ENCODE results near the gene TEKT1. TPM values are rescaled to one million over a fixed set of nuclear protein-coding genes. Genes with fewer than 3 reads are reported as not detected.

Gene TEKT1
- total and polyA plus RNA-seq, 7 donors: not detected

DNA sequence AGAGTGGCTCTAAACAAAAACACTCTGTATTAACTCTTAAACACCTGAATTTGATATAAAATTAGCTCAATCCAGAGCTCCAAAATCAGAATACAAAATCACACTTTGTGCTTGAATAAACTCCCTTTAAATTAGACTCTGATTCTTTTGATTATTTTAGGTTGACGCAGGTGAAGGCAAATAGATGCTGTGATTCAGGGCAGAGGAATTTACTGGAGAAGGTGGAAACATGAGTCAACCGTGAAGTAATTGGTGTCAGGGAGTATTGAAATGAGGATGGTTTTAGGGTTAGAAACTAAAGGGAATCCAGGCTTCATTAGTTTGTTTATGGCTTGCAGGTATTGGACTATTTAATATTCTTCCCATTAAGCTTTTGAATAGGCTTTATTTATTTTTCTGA, 37.1 kb upstream of the TEKT1 start:
- 69 to 81% (median 71%) methylated on average over 2 of the region's 2 CpGs for WGBS, 3 donors
- TF ChIP-seq, protein P1, sequence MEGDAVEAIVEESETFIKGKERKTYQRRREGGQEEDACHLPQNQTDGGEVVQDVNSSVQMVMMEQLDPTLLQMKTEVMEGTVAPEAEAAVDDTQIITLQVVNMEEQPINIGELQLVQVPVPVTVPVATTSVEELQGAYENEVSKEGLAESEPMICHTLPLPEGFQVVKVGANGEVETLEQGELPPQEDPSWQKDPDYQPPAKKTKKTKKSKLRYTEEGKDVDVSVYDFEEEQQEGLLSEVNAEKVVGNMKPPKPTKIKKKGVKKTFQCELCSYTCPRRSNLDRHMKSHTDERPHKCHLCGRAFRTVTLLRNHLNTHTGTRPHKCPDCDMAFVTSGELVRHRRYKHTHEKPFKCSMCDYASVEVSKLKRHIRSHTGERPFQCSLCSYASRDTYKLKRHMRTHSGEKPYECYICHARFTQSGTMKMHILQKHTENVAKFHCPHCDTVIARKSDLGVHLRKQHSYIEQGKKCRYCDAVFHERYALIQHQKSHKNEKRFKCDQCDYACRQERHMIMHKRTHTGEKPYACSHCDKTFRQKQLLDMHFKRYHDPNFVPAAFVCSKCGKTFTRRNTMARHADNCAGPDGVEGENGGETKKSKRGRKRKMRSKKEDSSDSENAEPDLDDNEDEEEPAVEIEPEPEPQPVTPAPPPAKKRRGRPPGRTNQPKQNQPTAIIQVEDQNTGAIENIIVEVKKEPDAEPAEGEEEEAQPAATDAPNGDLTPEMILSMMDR (IDR thresholded peaks at IDR 0.05): no peak
- DNase-seq (no peak), ATAC-seq (no peak)
- H3K4me3 ChIP-seq: no peak overlapping the region
- H3K9me3 ChIP-seq: no peaks in the 10 kb centered on the region
- peaks cover 2 to 28% (median 3%) of the 10 kb centered on the region in 3 donors for H3K27me3 ChIP-seq (ENCODE audit: insufficient read depth in 3 of 3, low read length in 2 of 3)
- no peak overlapping the region for H3K27ac ChIP-seq
- no peaks in the 10 kb centered on the region for H3K36me3 ChIP-seq (ENCODE audit: insufficient read depth in 1 of 2, low read depth in 1 of 2)
- intact Hi-C loops (cut with DNase I): no loop called here
- H3K4me1 ChIP-seq: no peaks in the 10 kb centered on the region

DNA sequence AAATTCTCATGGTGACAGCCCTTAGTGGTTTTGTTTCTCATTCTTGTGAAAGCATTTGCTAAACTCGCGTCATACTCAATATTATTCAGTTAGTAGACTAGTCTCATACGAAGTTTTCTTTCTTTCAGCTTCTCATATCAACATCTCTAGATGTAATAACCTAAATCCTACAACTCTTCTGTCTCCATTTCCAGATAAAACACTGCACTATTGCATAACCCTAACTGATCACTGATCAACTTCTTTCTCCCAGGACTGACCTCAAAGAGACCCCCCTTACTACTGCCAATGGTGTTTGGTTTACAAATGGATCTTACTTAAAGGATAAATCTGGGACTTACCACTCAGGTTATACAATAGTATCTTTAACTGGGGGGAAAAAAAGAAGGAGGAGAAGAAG, 36.3 kb upstream of the TEKT1 start:
- WGBS, 3 donors: 80 to 82% (median 80%) methylated on average over 3 of the region's 3 CpGs
- no peak overlapping the region for H3K4me3 ChIP-seq
- TF ChIP-seq, protein P1 (IDR thresholded peaks at IDR 0.05): no peak
- ATAC-seq: no peak
- no peaks in the 10 kb centered on the region for H3K36me3 ChIP-seq (ENCODE audit: insufficient read depth in 1 of 2, low read depth in 1 of 2)
- no peaks in the 10 kb centered on the region for H3K4me1 ChIP-seq
- no peaks in the 10 kb centered on the region for H3K9me3 ChIP-seq
- no peak overlapping the region for H3K27ac ChIP-seq
- DNase-seq: no peak
- peaks cover 2 to 33% (median 3%) of the 10 kb centered on the region in 3 donors for H3K27me3 ChIP-seq (ENCODE audit: insufficient read depth in 3 of 3, low read length in 2 of 3)
- intact Hi-C loops (cut with DNase I): no loop called here

DNA sequence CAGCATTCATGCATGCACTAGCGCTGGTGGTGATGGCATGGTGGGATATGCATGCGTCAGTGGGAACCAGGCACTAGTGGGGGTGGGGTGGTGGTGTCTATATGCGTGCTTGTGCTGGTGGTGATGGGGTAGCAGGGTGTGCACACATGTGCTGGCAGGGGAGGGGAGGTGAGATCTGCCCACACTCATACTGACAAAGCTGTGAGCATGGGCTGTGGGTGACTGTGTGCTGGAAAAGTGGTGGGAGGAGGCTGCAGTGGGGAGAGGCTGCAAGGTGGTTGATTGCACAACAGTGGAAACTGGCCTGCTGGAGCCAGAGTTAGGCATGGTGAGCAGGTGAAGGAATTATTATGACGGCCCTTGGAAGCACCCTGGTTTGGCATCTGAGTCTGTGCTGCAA, 31.3 kb upstream of the TEKT1 start:
- no peak for DNase-seq
- no peaks in the 10 kb centered on the region for H3K9me3 ChIP-seq
- no peaks in the 10 kb centered on the region for H3K4me1 ChIP-seq
- H3K27ac ChIP-seq: no peak overlapping the region
- no peaks in the 10 kb centered on the region for H3K36me3 ChIP-seq (ENCODE audit: insufficient read depth in 1 of 2, low read depth in 1 of 2)
- H3K4me3 ChIP-seq: no peak overlapping the region
- ATAC-seq: no peak
- TF ChIP-seq, protein P1 (IDR thresholded peaks at IDR 0.05): no peak
- intact Hi-C loops (cut with DNase I): no loop called here
- peaks cover 0 to 37% (median 7%) of the 10 kb centered on the region in 3 donors for H3K27me3 ChIP-seq (ENCODE audit: insufficient read depth in 3 of 3, low read length in 2 of 3)
- 72 to 83% (median 76%) methylated on average over 4 of the region's 4 CpGs for WGBS, 3 donors

DNA sequence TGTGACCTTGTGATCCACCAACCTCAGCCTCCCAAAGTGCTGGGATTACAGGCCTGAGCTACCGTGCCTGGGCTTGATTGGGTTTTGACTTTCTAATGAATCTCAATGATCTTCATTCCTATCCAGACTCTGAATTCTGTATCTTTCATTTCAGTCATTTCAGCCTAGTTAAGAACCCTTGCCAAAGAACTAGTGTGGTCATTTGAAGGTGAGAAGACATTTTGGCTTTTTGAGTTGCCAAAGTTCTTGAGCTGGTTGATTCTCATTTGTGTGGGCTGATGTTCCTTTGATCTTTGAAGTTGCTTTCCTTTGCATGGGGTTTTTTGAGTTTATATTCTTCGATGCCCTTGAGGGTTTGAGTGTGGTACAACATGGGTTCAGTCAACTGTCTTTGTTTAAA, 30.6 kb upstream of the TEKT1 start:
- Histone ChIP-seq H3K36me3 (ENCODE audit: insufficient read depth in 1 of 2, low read depth in 1 of 2) (no peaks in the 10 kb centered on the region), H3K4me1 (no peaks in the 10 kb centered on the region), H3K4me3 (no peak overlapping the region), H3K9me3 (no peaks in the 10 kb centered on the region), H3K27ac (no peak overlapping the region), H3K27me3 (ENCODE audit: insufficient read depth in 3 of 3, low read length in 2 of 3) (peaks cover 0 to 33% (median 7%) of the 10 kb centered on the region in 3 donors)
- WGBS, 3 donors: 72 to 88% (median 81%) methylated on average over 2 of the region's 2 CpGs
- DNase-seq (no peak), ATAC-seq (no peak)
- TF ChIP-seq, protein P1 (IDR thresholded peaks at IDR 0.05): no peak
- intact Hi-C loops (cut with DNase I): no loop called here

DNA sequence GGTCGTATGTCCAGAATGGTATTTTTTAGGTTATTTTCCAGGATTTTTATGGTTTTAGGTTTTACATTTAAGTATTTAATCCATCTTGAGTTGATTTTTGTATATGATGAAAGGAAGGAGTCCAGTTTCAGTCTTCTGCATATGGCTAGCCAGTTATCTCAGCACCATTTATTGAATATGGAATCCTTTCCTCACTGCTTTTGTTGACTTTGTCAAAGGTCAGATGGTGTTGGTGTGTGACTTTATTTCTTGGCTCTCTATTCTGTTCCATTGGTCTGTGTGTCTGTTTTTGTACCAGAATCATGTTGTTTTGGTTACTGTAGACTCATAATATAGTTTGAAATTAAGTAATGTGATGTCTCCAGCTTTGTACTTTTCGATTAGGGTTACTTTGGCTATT, 26.4 kb upstream of the TEKT1 start:
- 83 to 86% (median 86%) methylated on average over 2 of the region's 2 CpGs for WGBS, 3 donors
- intact Hi-C loops (cut with DNase I): no loop called here
- H3K4me3 ChIP-seq: no peak overlapping the region
- no peaks in the 10 kb centered on the region for H3K4me1 ChIP-seq
- no peaks in the 10 kb centered on the region for H3K9me3 ChIP-seq
- ATAC-seq: no peak
- H3K27ac ChIP-seq: no peak overlapping the region
- H3K36me3 ChIP-seq (ENCODE audit: insufficient read depth in 1 of 2, low read depth in 1 of 2): no peaks in the 10 kb centered on the region
- H3K27me3 ChIP-seq (ENCODE audit: insufficient read depth in 3 of 3, low read length in 2 of 3): peaks cover 2 to 32% (median 7%) of the 10 kb centered on the region in 3 donors
- no peak for DNase-seq
- TF ChIP-seq, protein P1 (IDR thresholded peaks at IDR 0.05): no peak

Data from psoas muscle (tissue), 8 donors.